HL-60/S4 treated with retinoic acid at 250 ng/mL for 4 days and 3 days (cell line): ENCODE data around the gene CPSF4L.
"Not testable (repeated sequence)": the region's sequence is repeated elsewhere in the genome, so short reads cannot be mapped to it uniquely, and the experiment has no call there.

ENCODE experiments used
- in situ Hi-C: fragments of 300-500 bp; cut with MboI; formaldehyde crosslinking; loops from 2 replicates; pipeline ENCODE4 v1.7.0; 2022; ENCODE audit warnings: low sequenced_read_pairs

The CPSF4L gene

GRCh38 chr17:73261617-73261951 is at the start of gene CPSF4L:
TSS of gene CPSF4L (minus strand) at chr17:73261880. CDS start at chr17:73261818, 62 bp downstream.
- in situ Hi-C loops: loop anchor here (25.0 kb wide), 1 partner anchor 926 kb away; no protein-coding TSS in a partner anchor

DNA sequence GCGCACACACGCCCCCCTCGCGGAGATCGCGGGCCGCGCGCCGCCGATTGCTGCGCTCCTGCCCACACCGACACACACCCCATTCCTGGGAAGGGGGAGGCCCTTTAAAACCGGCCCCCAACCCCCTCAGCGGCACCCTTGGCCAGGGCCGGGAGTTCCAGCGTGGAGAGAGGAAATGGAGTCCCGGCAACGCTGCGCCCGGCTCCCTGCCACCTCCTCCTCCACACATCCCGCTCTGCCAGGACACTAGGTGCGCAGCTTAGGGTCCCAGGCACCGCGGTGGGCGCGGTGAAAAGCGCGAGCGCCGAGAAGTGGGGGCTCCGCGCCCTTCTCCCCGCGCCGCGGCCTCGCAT is 49.7 kb upstream of the CPSF4L start:
- in situ Hi-C loops: no loop called here

DNA sequence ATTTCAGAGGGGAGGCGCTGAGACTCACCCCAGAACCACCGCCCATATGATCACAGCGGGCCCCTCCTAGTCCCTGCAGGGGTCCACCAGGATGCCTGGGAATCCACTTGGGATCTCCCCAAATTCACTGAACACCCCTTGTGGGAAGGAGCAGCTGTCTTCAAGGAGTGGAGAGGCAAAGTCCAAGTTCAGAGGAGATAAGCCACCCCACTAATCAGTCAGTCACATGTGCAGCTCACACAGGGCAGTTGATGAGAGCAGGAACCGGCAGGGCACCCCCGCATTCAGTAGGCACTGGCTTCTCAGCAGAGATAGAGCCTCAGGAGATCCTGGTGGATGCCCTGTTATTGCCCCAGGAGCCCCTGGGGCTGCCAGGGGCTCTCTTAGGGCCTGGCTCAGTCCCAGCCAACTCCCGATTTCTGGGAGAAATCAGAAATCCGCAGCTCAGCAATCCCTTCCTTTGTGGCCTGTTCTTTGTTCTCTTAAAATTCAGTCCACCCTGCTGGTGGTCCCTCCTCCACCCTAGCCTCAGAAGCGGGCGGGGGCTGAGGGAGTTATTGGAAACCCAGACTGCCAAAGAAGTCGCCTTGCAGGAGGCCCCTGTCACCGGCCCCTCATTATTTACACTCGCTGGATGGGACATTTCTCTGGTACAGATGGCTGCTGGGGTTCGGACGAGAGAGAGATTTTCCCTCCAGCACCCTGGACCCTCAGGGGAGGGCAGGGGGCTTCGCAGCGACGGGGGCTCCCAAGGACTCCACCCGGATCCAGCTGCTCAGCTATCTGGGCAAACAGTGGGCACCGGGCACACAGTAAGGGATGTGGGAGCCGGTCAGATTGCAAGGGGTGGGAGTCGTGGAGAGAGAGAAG is 48.3 kb upstream of the CPSF4L start:
- in situ Hi-C loops: no loop called here

DNA sequence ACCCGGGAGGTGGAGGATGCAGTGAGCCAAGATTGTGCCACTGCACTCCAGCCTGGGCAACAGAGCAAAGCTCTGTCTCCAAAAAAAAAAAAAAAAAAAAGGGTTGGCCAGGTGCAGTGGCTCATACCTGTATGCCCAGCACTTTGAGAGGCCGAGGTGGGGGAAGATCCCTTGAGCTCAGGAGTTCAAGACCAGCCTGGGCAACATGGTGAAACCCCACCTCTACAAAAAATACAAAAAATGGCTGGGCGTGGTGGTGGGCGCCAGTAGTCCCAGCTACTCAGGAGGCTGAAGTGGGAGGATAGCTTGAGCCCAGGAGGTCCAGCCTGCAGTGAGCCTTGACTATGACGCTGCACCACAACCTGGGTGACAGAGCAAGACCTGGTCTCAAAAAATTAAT is 47.3 kb upstream of the CPSF4L start:
- in situ Hi-C loops: not testable (repeated sequence)

GRCh38 chr17:73308017-73308823 is 46.5 kb upstream of the CPSF4L start:
- in situ Hi-C loops: no loop called here

- in situ Hi-C loops: no loop called here
Measured at GRCh38 chr17:73307130-73307529, 45.5 kb upstream of the CPSF4L start.

- in situ Hi-C loops: no loop called here
Measured at GRCh38 chr17:73305845-73306836, 44.5 kb upstream of the CPSF4L start.

DNA sequence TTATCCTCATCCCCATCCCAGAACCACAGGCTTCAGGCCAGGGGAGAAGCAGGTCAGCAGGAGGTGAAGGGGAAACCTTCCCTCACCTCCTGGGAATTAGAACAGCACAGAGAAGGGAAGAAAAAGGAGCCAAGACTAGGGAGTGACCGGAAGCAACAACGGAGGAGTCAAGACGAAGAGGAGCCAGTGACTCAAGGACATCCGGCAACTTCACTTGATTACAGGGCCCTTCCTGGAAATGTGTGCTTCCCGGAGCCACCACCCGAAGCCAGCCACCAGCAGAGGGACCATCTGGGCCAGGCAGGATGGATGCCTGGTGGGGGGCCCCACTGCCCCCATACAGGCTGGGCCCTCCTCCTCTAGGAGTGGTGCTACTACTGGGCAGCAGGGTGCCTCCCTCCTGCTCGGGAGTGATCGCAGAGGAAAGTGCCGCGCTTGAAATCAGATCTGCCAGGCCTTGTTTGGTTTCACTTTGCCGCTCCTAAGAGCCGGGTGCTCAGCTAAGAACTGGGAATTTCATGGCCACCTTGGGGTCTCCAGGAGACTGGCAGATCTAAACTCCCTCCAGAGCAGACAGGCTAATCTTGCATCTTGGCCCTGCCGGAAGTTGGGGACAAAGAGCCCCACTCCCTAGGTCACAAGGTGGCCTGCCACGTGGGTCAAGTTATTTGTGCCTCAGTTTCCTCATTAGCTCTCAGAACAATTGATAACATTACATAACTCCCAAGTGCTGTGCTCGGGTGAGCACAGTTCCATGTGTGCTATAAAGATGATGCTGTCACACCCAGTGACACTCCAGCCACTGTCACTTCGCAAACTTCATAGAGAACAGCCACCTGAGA is 43.5 kb upstream of the CPSF4L start:
- in situ Hi-C loops: no loop called here

DNA sequence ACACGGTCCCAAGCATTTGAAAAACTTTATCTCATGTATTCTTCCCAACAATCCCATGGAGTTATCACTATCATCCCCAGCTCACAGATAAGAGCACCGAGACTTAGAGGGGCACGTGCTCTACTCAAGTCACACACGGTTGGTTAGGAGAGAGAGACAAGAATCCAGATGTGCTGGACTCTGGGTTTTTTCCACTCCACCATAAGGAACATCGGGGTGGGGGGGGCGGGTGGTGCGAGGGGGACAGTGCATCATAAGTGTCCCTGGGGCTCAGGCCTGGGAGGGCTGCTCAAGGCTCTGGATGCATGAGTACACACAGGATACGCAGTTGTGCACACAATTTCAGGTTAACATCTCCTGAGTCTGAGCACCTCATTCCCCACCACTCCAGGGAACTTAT is 42.8 kb upstream of the CPSF4L start:
- in situ Hi-C loops: no loop called here

GRCh38 chr17:73302189-73302588 is 40.5 kb upstream of the CPSF4L start:
- in situ Hi-C loops: no loop called here

- in situ Hi-C loops: no loop called here
Measured at GRCh38 chr17:73301369-73301768, 39.7 kb upstream of the CPSF4L start.

DNA sequence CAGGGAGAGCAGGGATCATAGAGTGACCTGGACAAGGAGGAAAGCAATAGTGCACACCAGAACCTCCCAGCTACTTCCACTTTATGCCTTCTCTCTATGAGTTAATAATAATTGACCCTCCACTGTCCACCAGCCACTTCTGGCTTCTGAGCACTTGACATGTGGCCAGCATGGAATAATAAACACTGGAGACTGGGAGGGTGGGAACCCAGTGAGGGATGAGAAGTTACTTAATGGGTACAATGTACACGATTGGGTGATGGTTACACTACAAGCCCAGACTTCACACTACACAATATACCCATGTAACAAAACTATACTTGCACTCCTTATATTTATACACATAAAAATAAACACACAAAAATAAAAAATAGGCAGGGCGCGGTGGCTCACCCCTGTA is 38.7 kb upstream of the CPSF4L start:
- in situ Hi-C loops: no loop called here

GRCh38 chr17:73297934-73298861 is 36.5 kb upstream of the CPSF4L start:
- in situ Hi-C loops: no loop called here

DNA sequence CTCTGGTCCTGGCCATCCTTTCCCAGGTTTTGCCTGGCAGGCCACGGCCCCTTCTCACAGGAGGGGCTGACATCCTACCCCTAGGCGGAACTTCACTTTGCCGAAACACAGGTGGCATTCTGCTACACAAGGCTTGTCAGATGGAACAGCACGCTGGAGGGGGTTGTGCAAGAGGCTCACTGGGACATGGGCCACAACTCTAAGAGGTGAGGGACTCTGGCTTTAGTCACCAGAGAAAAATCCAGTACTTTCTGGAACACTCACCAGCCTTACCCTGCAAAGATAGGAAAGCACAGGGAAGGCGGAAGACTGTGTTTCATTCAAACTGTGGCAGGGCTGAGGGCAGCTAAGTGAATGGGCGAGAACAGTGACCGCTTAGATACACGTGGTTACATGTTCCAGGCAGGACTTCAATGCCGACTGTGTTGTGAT is 31.8 kb upstream of the CPSF4L start:
- in situ Hi-C loops: no loop called here

DNA sequence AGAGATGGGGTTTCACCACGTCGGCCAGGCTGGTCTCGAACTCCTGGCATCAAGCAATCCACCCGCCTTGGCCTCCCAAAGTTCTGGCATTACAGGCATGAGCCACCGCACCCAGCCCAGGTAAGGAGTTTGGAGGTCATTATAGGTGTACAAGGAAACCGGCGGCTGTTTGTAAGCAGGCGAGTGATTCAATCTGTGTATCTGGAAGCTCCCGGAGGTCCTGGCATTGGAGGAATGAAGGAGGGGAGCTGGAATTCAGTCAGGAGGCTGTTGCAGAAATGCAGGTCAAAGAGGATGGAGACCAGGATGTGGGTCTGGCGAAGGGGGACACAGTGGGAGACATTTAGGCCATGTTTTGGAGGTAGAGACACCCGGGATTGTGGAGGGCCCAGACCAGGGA is 31.4 kb upstream of the CPSF4L start:
- in situ Hi-C loops: no loop called here

DNA sequence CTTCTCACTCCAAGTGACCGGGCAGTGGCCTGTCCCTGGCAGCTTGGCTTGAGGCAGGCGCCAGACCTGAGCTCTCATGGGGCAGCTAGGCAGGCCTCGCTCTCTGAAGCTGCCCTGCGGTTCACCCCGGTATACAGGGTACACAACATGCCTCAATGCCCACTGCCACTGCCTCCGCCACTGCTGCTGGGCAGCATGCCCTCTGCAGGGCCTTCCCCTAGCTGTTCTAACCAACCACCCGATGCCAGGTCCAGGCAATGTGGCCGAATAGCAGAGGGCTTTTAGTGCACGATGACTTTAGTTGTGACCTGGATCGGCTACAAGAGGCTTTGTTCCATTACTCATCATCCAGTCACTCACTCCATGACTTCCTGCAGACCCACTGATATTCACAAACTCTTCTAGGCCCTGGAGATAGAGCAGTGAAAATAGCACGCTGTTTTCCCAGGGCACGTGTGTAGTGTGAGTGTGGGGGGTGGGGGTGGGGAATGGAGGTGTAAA is 30.4 kb upstream of the CPSF4L start:
- in situ Hi-C loops: no loop called here

DNA sequence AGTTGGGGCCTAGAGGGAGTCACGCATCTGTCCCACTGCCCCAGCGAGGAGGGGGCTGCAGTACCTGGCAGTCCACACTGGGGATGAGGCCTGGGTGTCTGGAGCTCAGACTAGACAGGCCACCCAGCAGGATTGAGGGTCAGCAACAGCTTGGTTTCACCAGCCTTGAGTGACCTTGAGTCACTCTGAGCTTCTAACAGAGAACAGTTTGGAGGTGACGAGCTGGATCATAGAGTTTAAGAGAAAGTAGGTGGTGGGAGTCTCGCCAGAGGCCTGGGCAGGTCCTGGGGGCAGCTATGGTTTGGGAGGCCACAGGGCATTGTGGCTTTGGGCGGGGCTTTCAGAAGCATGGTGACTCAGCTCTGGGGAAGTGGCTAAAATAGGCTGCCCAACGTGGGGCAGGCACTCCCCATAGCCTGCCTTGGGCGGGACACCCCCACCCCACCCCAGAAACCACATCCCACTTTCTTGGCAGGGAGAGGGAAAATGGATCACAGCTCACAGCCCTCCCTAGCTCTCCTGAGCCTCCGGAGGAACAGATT is 29.7 kb upstream of the CPSF4L start:
- in situ Hi-C loops: no loop called here
